H1 (cell line): ENCODE results near the gene ZFP90. TPM values are rescaled to one million over a fixed set of nuclear protein-coding genes. Genes with fewer than 3 reads are reported as not detected.

Experiments used
- CTCF ChIA-PET: fragments of 300-600 bp; sonication (Branson Sonifier 250); formaldehyde crosslinking; loops from one replicate; lab custom pipeline; 2021; ENCODE audit not compliant: partially characterized antibody; lab: Charles Lee
- POLR2A ChIA-PET: fragments of 300-600 bp; sonication (Branson Sonifier 250); formaldehyde crosslinking; loops from one replicate; lab custom pipeline; 2021; ENCODE audit warnings: inconsistent platforms; ENCODE audit not compliant: partially characterized antibody; lab: Charles Lee
- DNase-seq, 2 experiments: peaks; one replicate each; pipeline versions ENCODE4 v3.0.0 to v3.0.0-alpha.2; 2010 to 2022; ENCODE audit warnings: low spot score in 2 of 2, low read depth in 1 of 2, mixed read lengths in 1 of 2
- FAIRE-seq: peaks from 2 replicates; lab custom pipeline; 2011; peaks lifted over from hg19 to GRCh38; lab: Jason Lieb, UNC
- H2AFZ ChIP-seq: 2 replicates; pipeline ENCODE4 v1.8.1; 2012; ENCODE audit warnings: low read length, inconsistent platforms
- H2AK5ac ChIP-seq: 2 replicates; pipeline ENCODE4 v1.6.1; 2013; ENCODE audit warnings: low read depth, low read length
- H2BK120ac ChIP-seq: replicated peaks from 2 replicates; pipeline ENCODE3; 2013; ENCODE audit warnings: low read depth, low read length, inconsistent platforms
- H2BK12ac ChIP-seq: 2 replicates; pipeline ENCODE4 v1.6.1; 2013; ENCODE audit warnings: low read depth, low read length
- H2BK15ac ChIP-seq: 2 replicates; pipeline ENCODE4 v1.6.1; 2013; ENCODE audit warnings: low read length
- H2BK20ac ChIP-seq: 2 replicates; pipeline ENCODE4 v1.6.1; 2013; ENCODE audit warnings: low read length
- H2BK5ac ChIP-seq: 2 replicates; pipeline ENCODE4 v1.6.1; 2013; ENCODE audit warnings: low read depth, low read length
- H3K14ac ChIP-seq: 2 replicates; pipeline ENCODE4 v1.6.1; 2013; ENCODE audit warnings: inconsistent platforms; ENCODE audit not compliant: insufficient read length
- H3K18ac ChIP-seq: 2 replicates; pipeline ENCODE4 v1.6.1; 2013; ENCODE audit warnings: low read length; ENCODE audit errors: extremely low read depth
- H3K23ac ChIP-seq: 2 replicates; pipeline ENCODE4 v1.6.1; 2013; ENCODE audit warnings: inconsistent platforms; ENCODE audit not compliant: insufficient read length
- H3K23me2 ChIP-seq: 2 replicates; pipeline ENCODE4 v1.6.1; 2013; ENCODE audit warnings: low read depth, low read length
- H3K27ac ChIP-seq: 2 replicates; pipeline ENCODE4 v1.6.1; 2011; ENCODE audit warnings: low read depth, low read length, inconsistent platforms
- H3K27me3 ChIP-seq, 4 experiments: replicated peaks in 1 of 4; 1 replicate in 1 of 4; 2 replicates in 3 of 4; pipeline versions ENCODE4 v1.6.1 to v1.8.1; 2011 to 2013; ENCODE audit warnings: low read length in 3 of 4, mild to moderate bottlenecking in 3 of 4, inconsistent platforms in 2 of 4, mixed read lengths in 2 of 4, moderate library complexity in 1 of 4; ENCODE audit not compliant: control insufficient read depth in 3 of 4, insufficient read depth in 3 of 4; ENCODE audit errors: extremely low read depth in 1 of 4
- H3K36me3 ChIP-seq, 4 experiments: 2 replicates each; pipeline versions ENCODE4 v1.6.1 to v1.8.1; 2011 to 2013; ENCODE audit warnings: mild to moderate bottlenecking in 4 of 4, low read length in 3 of 4, moderate library complexity in 2 of 4, control low read depth in 1 of 4, inconsistent platforms in 1 of 4; ENCODE audit not compliant: insufficient read depth in 4 of 4, control insufficient read depth in 2 of 4
- H3K4ac ChIP-seq: replicated peaks from 2 replicates; pipeline ENCODE3; 2013; ENCODE audit warnings: low read length, low read depth, mixed read lengths, inconsistent platforms; ENCODE audit not compliant: insufficient read length
- H3K4me1 ChIP-seq, 4 experiments: replicated peaks in 1 of 4; 1 replicate in 1 of 4; 2 replicates in 3 of 4; pipeline versions ENCODE4 v1.6.1 to v1.8.1; 2011 to 2013; ENCODE audit warnings: low read length in 3 of 4, inconsistent platforms in 2 of 4, mixed read lengths in 1 of 4; ENCODE audit not compliant: insufficient read depth in 4 of 4, control insufficient read depth in 3 of 4
- H3K4me2 ChIP-seq, 2 experiments: 2 replicates each; pipeline versions ENCODE4 v1.6.1 to v1.8.1; 2011 to 2013; ENCODE audit warnings: low read depth in 2 of 2, low read length in 2 of 2, control low read depth in 1 of 2, inconsistent platforms in 1 of 2, mild to moderate bottlenecking in 1 of 2; ENCODE audit not compliant: insufficient read depth in 1 of 2
- H3K4me3 ChIP-seq, 4 experiments: fragments of 200-600, 300-600 bp in 1 of 4; sonication (generic), shearing (Covaris generic), sonication (Bioruptor Twin) in 1 of 4; 2 replicates each; pipeline versions ENCODE4 v1.5.1 to v1.8.1; 2011 to 2016; ENCODE audit warnings: low read length in 4 of 4, low read depth in 3 of 4, control low read depth in 2 of 4, inconsistent platforms in 2 of 4, mild to moderate bottlenecking in 2 of 4, mixed read lengths in 1 of 4, moderate library complexity in 1 of 4; ENCODE audit not compliant: insufficient read depth in 2 of 4; ENCODE audit errors: extremely low read depth in 1 of 4
- H3K56ac ChIP-seq: replicated peaks from 2 replicates; pipeline ENCODE3; 2013; ENCODE audit warnings: low read depth, mild to moderate bottlenecking, mixed read lengths, low read length, inconsistent platforms; ENCODE audit not compliant: insufficient read length
- H3K79me1 ChIP-seq: 2 replicates; pipeline ENCODE4 v1.6.1; 2013; ENCODE audit warnings: low read depth, low read length, control low read depth
- H3K79me2 ChIP-seq, 2 experiments: 2 replicates each; pipeline versions ENCODE4 v1.6.1 to v1.8.1; 2012 to 2013; ENCODE audit warnings: low read length in 2 of 2, mild to moderate bottlenecking in 2 of 2, inconsistent platforms in 1 of 2; ENCODE audit not compliant: insufficient read depth in 2 of 2, control insufficient read depth in 1 of 2
- H3K9ac ChIP-seq, 4 experiments: replicated peaks in 1 of 4; 1 replicate in 1 of 4; 2 replicates in 3 of 4; pipeline versions ENCODE4 v1.6.1 to v1.8.1; 2011 to 2013; ENCODE audit warnings: low read depth in 3 of 4, low read length in 3 of 4, control low read depth in 2 of 4, mild to moderate bottlenecking in 2 of 4, moderate library complexity in 2 of 4, inconsistent platforms in 1 of 4; ENCODE audit errors: extremely low read depth in 1 of 4
- H3K9me3 ChIP-seq, 2 experiments: 2 replicates each; pipeline versions ENCODE4 v1.6.1 to v1.8.1; 2012 to 2013; ENCODE audit warnings: mild to moderate bottlenecking in 2 of 2, moderate library complexity in 2 of 2, control low read depth in 1 of 2, inconsistent platforms in 1 of 2, low read depth in 1 of 2, low read length in 1 of 2, mixed read lengths in 1 of 2; ENCODE audit not compliant: insufficient read depth in 2 of 2
- H4K20me1 ChIP-seq, 2 experiments: replicated peaks in 1 of 2; 2 replicates each; pipeline versions ENCODE3 to v1.8.1; 2011 to 2013; ENCODE audit warnings: inconsistent platforms in 2 of 2, low read length in 2 of 2, mild to moderate bottlenecking in 1 of 2; ENCODE audit not compliant: insufficient read depth in 2 of 2, control insufficient read depth in 1 of 2
- H4K5ac ChIP-seq: 2 replicates; pipeline ENCODE4 v1.6.1; 2013; ENCODE audit warnings: low read length, low read depth, mixed read lengths, inconsistent platforms; ENCODE audit not compliant: insufficient read length
- H4K8ac ChIP-seq: 2 replicates; pipeline ENCODE4 v1.8.0; 2013; ENCODE audit warnings: mild to moderate bottlenecking, moderate library complexity, low read length, inconsistent platforms; ENCODE audit not compliant: insufficient read depth; ENCODE audit errors: extremely low read depth
- H4K91ac ChIP-seq: replicated peaks from 2 replicates; pipeline ENCODE3; 2013; ENCODE audit warnings: low read length, mixed read lengths, inconsistent platforms; ENCODE audit not compliant: insufficient read length
- GTF2F1 ChIP-seq: IDR thresholded peaks from 2 replicates; pipeline ENCODE4 v1.6.1; 2012; ENCODE audit warnings: low read depth, low read length, improper control_type of control experiment, borderline replicate concordance
- KDM5A ChIP-seq: fragments of 200-600 bp; IDR thresholded peaks from 2 replicates; pipeline ENCODE4 v1.7.1; 2012; ENCODE audit warnings: mild to moderate bottlenecking, low read length, inconsistent platforms, mixed read lengths
- MAFK ChIP-seq: IDR thresholded peaks from 2 replicates; pipeline ENCODE4 v1.6.1; 2012; ENCODE audit warnings: low read depth, mild to moderate bottlenecking, improper control_type of control experiment, low read length
- TAF7 ChIP-seq: optimal IDR thresholded peaks from 2 replicates; pipeline ENCODE3; 2011; ENCODE audit warnings: low read depth, mild to moderate bottlenecking, inconsistent platforms, low read length, moderate library complexity, borderline replicate concordance
- TBP ChIP-seq: IDR thresholded peaks from 2 replicates; pipeline ENCODE4 v1.6.1; 2011; ENCODE audit warnings: low read depth, low read length, improper control_type of control experiment
- WGBS, 2 experiments: shearing (Covaris generic) in 1 of 2; methylation state at CpG; one replicate each; pipeline versions ENCODE4 v1.1.6 to v1.1.7; 2013 to 2015; ENCODE audit warnings: low lambda C conversion rate in 2 of 2, mixed read lengths in 2 of 2, inconsistent platforms in 1 of 2, low coverage in 1 of 2, missing lambda C conversion rate in 1 of 2; ENCODE audit not compliant: insufficient replicate concordance in 2 of 2, insufficient coverage in 1 of 2, insufficient read length in 1 of 2; ENCODE audit errors: extremely low coverage in 1 of 2, missing lambda C conversion rate in 1 of 2; 5-methylcytosine and 5-hydroxymethylcytosine counted together
- polyA plus RNA-seq, 7 experiments: library from polyadenylated mRNA; depleted of rRNA in 3 of 7; stranded (reverse) in 5 of 7; unstranded in 2 of 7; fragments of >200 nt in 5 of 7; fragments of 200-250 nt in 2 of 7; gene quantifications; 1 replicate in 5 of 7; 2 replicates in 1 of 7; 4 replicates in 1 of 7; pipeline versions ENCODE4 v1.2.1 to v1.2.3, GENCODE V29; 2011 to 2013; ENCODE audit warnings: missing spikeins in 2 of 7, mixed read lengths in 2 of 7
- total RNA-seq: library from RNA; stranded (reverse); fragmentation: NEBNext Ultra II Directional; extraction: Animal tissue kit (Norgen Biotek cat#: 25700); gene quantifications from 2 replicates; pipeline ENCODE4 v1.2.1, GENCODE V29; 2021
- TF ChIP-seq, protein P1 (sequence below), 3 experiments: IDR thresholded peaks; 1 replicate in 2 of 3; 2 replicates in 1 of 3; pipeline versions ENCODE4 v1.5.1 to v1.6.1; 2011; ENCODE audit warnings: low read length in 3 of 3, mild to moderate bottlenecking in 3 of 3, inconsistent platforms in 2 of 3, low read depth in 1 of 3, moderate library complexity in 1 of 3; ENCODE audit not compliant: insufficient read depth in 1 of 3; ENCODE audit errors: control extremely low read depth in 1 of 3

The ZFP90 gene
- total and polyA plus RNA-seq, 2 of the 8 experiments (the other 6 are each of a cell fraction or from before 2014, with no cell fraction given): 10.3 to 19.1 TPM

DNA sequence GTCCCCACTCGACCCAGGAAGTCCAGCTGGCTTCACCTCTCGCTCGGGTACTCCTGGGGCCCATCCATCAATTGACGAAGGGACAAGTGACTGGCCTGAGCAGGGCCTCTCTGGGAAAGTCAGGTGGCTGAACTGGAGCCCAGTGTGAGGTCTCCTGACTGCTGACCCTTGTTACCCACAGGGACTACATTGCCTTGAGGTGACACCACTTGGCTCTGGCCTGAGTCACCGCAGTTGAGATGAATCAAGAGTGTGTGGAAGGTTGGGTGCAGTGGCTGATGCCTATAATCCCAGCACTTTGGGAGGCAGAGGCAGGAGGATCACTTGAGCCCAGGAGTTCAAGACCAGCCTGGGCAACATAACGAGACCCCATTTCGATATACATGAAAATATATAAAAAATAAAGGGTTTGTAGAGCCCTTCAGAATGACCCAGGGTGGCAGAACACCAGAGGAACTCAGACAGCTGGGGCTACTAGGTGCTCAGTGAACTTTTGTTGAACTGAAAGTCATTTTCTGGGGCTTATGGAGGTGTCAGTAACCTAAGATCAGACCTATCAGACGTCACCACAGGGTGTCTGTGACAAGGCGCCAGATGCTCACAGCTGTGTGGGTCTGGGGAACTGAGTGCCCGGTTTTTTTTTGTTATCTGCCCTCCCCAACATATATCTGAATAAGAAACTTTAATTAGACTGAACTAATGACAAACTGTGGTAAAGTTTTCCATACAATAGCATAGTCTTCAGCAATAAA lies 14.8 kb upstream of the ZFP90 start:
- H2BK120ac ChIP-seq: no peak overlapping the region
- H3K56ac ChIP-seq: no peak overlapping the region
- H2BK20ac ChIP-seq: no peak overlapping the region
- no peak overlapping the region for H2BK15ac ChIP-seq
- H3K27me3 ChIP-seq: peaks cover 3 to 13% (median 7%) of the 10 kb centered on the region in 4 experiments
- H2AFZ ChIP-seq: no peak overlapping the region
- no peak overlapping the region for H3K27ac ChIP-seq
- DNase-seq (no peak), FAIRE-seq (no peak)
- H3K79me2 ChIP-seq: no peaks in the 10 kb centered on the region
- H4K8ac ChIP-seq: no peak overlapping the region
- no peak overlapping the region for H3K23ac ChIP-seq
- H3K18ac ChIP-seq: no peak overlapping the region
- 94% methylated on average over 10 of the region's 10 CpGs; no CpG with 5 or more reads in 1 of the 2 experiments for WGBS, 2 experiments
- H2BK5ac ChIP-seq: no peak overlapping the region
- H3K9me3 ChIP-seq: peaks cover 0 to 7% of the 10 kb centered on the region in 2 experiments; a peak in 1 of 4 replicates
- H3K23me2 ChIP-seq: no peaks in the 10 kb centered on the region
- no peak overlapping the region for H2AK5ac ChIP-seq
- no peaks in the 10 kb centered on the region for H3K36me3 ChIP-seq
- H3K14ac ChIP-seq: no peak overlapping the region
- H3K4me1 ChIP-seq: peaks cover 0 to 3% (median 0%) of the 10 kb centered on the region in 4 experiments; a peak in 2 of 7 replicates
- H3K4me2 ChIP-seq: no peak overlapping the region
- no peak overlapping the region for H2BK12ac ChIP-seq
- no peak overlapping the region for H4K91ac ChIP-seq
- no peak overlapping the region for H4K5ac ChIP-seq
- ChIA-PET POLR2A (no interaction called here), CTCF (no interaction called here)
- H4K20me1 ChIP-seq: no peaks in the 10 kb centered on the region
- H3K4me3 ChIP-seq: no peak overlapping the region
- H3K9ac ChIP-seq: no peak overlapping the region
- H3K4ac ChIP-seq: no peak overlapping the region
- no peaks in the 10 kb centered on the region for H3K79me1 ChIP-seq
- TF ChIP-seq MAFK: no peak
- no peak for TF ChIP-seq TAF7
- no peak for TF ChIP-seq GTF2F1
- TF ChIP-seq TBP: no peak
- TF ChIP-seq KDM5A: no peak
- TF ChIP-seq, protein P1, sequence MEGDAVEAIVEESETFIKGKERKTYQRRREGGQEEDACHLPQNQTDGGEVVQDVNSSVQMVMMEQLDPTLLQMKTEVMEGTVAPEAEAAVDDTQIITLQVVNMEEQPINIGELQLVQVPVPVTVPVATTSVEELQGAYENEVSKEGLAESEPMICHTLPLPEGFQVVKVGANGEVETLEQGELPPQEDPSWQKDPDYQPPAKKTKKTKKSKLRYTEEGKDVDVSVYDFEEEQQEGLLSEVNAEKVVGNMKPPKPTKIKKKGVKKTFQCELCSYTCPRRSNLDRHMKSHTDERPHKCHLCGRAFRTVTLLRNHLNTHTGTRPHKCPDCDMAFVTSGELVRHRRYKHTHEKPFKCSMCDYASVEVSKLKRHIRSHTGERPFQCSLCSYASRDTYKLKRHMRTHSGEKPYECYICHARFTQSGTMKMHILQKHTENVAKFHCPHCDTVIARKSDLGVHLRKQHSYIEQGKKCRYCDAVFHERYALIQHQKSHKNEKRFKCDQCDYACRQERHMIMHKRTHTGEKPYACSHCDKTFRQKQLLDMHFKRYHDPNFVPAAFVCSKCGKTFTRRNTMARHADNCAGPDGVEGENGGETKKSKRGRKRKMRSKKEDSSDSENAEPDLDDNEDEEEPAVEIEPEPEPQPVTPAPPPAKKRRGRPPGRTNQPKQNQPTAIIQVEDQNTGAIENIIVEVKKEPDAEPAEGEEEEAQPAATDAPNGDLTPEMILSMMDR (IDR thresholded peaks at IDR 0.05; ENCODE audit: control extremely low read depth in 1 of 3, insufficient read depth in 1 of 3, low read depth in 1 of 3, low read length in 3 of 3): no peak
